Upper lobe of left lung (tissue), 4 donors: ENCODE data around the gene HECTD4.
"Not testable (repeated sequence)": the region's sequence is repeated elsewhere in the genome, so short reads cannot be mapped to it uniquely, and the experiment has no call there.

Source experiments
- EP300 ChIP-seq, 4 donors: sonication (generic); formaldehyde crosslinking; IDR thresholded peaks; one replicate each; pipeline ENCODE4 v1.5.1; 2017; ENCODE audit warnings: antibody characterized with exemption in 4 of 4, control low read depth in 2 of 4
- POLR2A ChIP-seq, 4 donors: fragments of 450-650 bp; IDR thresholded peaks; one replicate each; pipeline ENCODE4 v1.5.1; 2016 to 2017; ENCODE audit warnings: antibody characterized with exemption in 4 of 4, mild to moderate bottlenecking in 2 of 4
- POLR2AphosphoS5 ChIP-seq, 2 donors: sonication (generic); formaldehyde crosslinking; IDR thresholded peaks; one replicate each; pipeline ENCODE4 v1.5.1; 2017; ENCODE audit warnings: antibody characterized with exemption in 2 of 2
- TF ChIP-seq, protein P1 (sequence below), 6 experiments: fragments of 450-650 bp in 4 of 6; fragments of 200-600 bp in 2 of 6; sonication (generic) in 2 of 6; IDR thresholded peaks; one replicate each; pipeline ENCODE4 v1.5.1; 2016 to 2019; ENCODE audit warnings: antibody characterized with exemption in 6 of 6

DNA sequence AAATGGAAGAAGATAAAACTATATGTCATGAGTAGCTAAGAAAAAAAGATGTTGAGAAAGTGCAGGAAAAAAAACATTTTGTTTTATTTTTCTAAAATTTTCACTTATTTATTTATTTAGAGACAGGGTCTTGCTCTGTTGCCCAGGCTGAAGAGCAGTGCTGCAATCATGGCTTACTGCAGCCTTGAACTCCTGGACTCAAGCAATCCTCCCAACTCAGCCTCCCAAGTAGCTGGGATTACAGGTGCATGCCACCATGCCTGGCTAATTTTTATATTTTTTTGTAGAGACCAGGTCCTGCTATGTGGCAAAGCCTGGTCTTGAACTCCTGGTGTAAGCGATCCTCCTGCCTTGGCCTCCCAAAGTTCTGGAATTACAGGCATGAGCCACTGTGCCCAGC is 137.3 kb downstream of the HECTD4 start:
- TF ChIP-seq POLR2AphosphoS5, POLR2A, EP300 (IDR thresholded peaks at IDR 0.05): not testable (repeated sequence)
- TF ChIP-seq, protein P1, sequence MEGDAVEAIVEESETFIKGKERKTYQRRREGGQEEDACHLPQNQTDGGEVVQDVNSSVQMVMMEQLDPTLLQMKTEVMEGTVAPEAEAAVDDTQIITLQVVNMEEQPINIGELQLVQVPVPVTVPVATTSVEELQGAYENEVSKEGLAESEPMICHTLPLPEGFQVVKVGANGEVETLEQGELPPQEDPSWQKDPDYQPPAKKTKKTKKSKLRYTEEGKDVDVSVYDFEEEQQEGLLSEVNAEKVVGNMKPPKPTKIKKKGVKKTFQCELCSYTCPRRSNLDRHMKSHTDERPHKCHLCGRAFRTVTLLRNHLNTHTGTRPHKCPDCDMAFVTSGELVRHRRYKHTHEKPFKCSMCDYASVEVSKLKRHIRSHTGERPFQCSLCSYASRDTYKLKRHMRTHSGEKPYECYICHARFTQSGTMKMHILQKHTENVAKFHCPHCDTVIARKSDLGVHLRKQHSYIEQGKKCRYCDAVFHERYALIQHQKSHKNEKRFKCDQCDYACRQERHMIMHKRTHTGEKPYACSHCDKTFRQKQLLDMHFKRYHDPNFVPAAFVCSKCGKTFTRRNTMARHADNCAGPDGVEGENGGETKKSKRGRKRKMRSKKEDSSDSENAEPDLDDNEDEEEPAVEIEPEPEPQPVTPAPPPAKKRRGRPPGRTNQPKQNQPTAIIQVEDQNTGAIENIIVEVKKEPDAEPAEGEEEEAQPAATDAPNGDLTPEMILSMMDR (IDR thresholded peaks at IDR 0.05): not testable (repeated sequence)
